ENCODE results near the gene RNF222.

GRCh38 chr17:8362651-8363332, 34.8 kb downstream of the RNF222 start:
- TF ChIP-seq POLR2A (IDR thresholded peaks at IDR 0.05; ENCODE audit: low read length) (no peak), GATA1 (IDR thresholded peaks at IDR 0.05; ENCODE audit: low read depth, low read length) (no peak)
